ENCODE measurements around the gene BHLHA15. TPM values are rescaled to one million over a fixed set of nuclear protein-coding genes. Genes with fewer than 3 reads are reported as not detected.

The BHLHA15 gene
- total RNA-seq, 1 experiment from 2014 or later = not detected

DNA sequence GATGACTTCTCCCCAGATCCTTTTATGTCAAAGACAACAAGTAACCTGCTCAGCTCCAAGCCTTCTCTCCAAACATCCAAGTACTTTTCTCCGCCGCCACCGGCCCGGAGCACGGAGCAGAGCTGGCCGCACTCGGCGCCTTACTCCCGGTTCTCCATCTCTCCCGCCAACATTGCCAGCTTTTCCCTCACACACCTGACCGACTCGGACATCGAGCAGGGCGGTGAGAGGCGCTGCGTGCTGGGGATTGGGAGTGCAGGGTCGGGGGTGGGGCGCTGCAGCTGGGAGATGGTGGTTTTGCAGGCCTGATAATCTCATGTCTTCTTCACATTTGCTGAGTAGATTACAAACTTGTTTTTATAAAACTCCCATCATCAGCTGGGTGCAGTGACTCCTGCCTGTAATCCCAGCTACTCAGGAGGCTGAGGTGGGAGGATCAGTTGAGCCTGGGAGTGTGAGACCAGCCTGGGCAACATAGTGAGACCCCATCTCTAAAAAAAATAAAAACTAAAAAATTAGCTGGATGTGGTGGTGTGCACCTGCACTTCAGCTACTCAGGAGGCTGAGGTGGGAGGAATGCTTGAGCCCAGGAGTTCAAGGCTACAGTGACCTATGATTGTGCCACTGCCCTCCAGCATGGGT lies 7.2 kb upstream of the BHLHA15 start:
- DNase-seq (ENCODE audit: low read depth) = no peak
- in situ Hi-C loops (cut with HindIII; ENCODE audit: low pct_unique_long_range_greater_than_20kb, low sequenced_read_pairs) = no loop called here

DNA sequence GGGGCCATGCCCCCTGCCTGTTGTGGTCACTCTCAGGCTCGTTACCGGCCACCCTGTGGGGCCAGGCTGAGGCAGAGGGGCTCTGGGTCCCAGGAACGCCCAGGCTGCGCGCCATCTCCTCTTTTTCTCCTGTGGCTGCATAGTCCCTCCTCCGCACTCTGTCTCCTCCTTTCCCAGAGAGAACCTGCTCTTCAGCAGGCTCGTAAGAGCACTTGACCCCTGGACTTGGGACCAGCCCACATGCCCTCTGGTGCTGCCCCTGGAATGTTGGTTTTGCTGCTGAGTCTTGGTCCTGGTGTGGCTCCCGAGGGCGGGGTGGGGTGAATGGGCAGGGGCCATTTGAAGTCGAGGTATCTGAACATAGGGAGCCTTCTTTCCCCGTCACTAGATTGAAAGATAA lies 6.6 kb upstream of the BHLHA15 start:
- DNase-seq (ENCODE audit: low read depth) = no peak
- in situ Hi-C loops (cut with HindIII; ENCODE audit: low pct_unique_long_range_greater_than_20kb, low sequenced_read_pairs) = no loop called here

DNA sequence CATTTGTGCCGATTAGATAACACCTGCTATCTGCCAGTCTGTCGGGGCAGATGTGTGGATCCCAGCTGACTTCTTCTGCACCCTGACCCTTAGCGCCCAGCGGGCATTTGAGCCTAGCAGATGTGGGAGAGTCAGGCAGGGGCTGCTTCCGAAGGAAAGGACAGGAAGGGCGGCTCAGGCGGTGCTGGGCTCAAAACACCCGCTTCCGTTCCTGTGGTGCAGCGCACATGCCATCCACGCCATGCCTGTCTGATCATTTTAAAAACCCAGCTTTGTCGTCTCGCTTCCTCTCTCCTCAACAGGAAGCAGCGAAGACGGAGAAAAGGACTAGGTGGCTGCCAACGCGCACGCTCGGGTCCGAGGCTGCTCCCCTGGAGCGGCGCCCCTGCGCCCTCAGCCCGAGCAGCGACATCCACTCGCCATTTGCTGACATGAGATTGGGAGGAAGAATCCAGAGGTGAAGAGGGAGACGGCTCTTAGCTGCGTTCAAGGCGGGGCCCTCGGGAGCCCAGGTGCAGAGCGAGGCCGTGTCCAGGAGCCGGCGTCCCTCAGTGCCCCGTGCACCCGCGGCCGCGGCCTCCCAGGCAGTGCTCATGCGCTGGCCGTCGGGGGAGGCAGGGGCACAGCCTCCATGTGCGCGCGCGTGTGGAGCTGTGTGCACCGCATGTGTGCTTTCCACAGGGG lies 5.9 kb upstream of the BHLHA15 start:
- in situ Hi-C loops (cut with HindIII; ENCODE audit: low pct_unique_long_range_greater_than_20kb, low sequenced_read_pairs) = no loop called here

DNA sequence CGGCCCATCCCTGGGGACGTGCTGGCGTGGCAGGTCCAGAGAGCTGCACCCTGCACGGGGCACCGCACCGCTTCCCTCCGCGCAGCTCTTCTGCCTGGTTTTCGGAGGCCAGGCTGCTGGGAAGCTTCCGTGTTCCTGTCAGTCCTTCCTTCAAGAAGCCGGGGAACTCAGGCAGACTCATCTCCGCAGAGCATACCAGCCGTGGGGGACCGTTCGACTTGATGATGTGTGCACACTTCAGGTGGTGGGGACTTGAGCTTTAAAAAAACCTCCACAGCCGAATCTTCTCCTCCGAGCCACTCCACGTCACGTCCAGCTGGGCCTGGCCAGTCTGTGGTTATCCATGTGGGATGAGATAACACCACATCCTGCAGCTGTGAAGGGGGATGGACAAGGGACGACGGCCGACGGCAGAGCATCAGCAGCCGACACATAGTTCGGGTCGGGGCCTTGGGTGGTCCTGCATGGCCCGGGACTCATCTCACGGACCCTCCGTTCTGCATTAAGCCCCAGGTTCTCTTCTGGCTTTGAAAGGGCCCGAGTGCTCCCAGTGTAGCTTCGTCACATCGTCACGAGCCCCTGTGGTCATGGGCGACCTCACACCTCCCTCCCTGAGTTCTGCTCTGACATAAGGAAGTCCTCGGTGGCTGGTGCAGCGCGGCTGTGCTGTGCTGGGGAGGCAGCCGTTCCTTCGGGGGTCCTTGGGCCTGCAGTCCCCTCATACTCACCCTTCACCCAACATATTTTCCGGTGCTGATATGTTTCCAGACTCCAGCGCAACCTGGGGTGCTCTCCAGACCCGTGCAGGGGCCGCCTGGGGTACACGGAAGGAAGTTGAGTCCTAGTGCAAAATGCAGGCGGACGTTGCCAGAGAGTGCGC lies 4.5 kb upstream of the BHLHA15 start:
- no peak for DNase-seq (ENCODE audit: low read depth)
- in situ Hi-C loops (cut with HindIII; ENCODE audit: low pct_unique_long_range_greater_than_20kb, low sequenced_read_pairs) = no loop called here

More for the DNA sequence above, 5.9 kb upstream of the BHLHA15 start:
- no peak for DNase-seq (ENCODE audit: low read depth)

DNA sequence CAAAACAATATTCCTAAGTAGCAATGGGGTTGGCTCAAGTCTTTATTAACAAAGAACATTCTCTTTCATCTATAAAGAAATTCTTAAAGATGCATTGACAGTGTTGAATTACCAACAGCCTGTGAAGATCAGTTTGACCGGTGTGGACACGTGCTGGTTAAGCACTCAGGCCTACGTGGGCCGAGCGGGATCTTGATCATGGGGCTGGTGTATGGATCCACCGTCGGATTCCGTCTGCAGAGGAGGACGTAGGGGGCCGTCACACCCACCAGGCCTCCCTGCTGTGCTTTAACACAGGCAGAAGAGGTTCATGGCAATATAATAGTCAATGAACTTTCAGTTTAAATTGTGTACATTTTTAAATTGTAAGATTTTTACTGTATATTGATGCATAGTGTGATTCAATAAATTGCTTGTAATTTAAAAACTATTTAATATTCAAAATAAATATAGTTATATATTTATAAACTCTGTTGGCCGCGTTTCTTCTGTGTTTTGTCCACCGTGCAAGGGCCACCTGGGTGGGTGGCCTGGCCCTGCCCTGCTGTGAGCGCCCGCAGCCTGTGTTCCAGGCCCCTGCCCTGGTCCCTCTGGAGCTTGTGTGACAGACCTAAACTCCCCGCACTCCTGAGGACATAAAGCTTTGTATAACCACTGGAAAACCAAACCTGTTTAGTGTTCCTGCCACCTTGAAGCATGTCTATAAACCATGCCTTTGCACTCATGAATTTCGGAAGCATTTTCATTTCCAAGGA lies 1.9 kb upstream of the BHLHA15 start:
- DNase-seq (ENCODE audit: low read depth) = no peak
- in situ Hi-C loops (cut with HindIII; ENCODE audit: low pct_unique_long_range_greater_than_20kb, low sequenced_read_pairs) = no loop called here

DNA sequence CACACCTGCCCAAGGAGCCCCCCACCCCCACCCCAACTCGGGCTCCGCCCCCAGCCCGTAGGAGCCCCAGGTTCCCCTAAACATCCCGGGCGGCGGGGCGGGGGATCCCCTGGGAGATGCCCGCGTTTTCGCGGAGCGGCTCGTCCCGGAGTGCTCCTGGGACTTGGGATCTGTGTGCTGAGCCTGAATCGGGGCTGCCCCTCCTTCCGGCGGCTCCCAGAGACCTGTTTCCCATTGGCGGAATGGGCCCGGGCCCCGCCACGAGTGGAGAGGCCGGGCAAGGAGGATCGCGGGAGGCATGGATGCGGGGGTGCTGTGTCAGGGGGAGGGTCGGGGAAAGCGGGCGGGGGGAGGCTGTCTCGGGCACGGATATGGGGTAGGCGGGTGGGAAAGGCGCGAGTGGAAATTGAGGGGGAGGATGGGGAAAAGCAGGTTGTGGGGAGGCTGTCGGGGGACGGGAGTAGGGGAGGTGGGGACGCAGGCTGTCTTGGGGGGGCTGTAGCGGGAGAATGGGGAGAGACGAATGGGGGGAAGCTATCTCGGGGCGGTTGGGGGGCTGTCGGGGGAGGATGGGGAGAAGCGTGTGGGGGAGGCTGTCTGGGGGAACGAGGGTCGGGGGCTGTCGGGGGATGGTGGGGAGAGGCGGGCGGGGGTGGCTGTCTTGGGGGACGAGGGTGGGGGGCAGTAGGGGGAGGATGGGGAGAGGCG lies 572 bp upstream of the BHLHA15 start:
- no peak for DNase-seq (ENCODE audit: low read depth)
- in situ Hi-C loops (cut with HindIII; ENCODE audit: low pct_unique_long_range_greater_than_20kb, low sequenced_read_pairs) = no loop called here

DNA sequence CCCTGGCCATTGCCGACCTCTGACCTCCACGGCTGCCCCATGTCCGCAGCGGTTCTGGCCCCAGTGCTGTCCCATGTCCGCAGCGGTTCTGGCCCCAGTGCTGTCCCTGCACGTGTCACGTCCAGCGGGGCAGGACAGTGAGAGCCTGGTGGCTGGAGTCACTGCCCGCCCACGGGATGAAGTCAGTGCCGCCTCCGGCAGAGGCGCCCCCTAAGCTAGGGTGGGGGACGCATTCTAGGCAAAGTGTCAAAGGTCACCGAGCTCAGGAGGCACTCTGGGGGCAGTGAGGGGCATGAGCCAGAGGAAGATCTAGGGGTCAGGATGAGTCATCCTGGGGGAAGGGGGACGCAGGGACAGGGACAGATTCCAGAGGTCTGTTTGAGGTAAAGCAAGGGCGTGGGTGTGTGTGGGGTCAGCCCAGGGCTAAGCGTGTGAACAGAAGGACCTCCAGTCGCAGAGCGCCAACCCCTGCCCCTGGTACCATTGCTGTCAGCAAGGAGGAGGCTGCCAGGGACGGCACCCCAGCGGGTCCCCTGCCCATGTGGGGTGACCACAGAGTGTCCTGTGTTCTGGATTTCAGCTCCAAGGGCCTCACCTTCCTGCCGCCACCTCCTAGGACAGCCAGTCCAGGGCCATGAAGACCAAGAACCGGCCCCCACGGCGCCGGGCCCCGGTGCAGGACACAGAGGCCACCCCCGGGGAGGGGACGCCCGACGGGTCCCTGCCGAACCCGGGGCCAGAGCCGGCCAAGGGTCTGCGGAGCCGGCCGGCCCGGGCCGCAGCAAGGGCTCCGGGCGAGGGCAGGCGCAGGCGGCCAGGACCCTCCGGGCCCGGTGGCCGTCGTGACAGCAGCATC lies 665 bp downstream of the BHLHA15 start:
- in situ Hi-C loops (cut with HindIII; ENCODE audit: low pct_unique_long_range_greater_than_20kb, low sequenced_read_pairs) = no loop called here
- no peak for DNase-seq (ENCODE audit: low read depth)

DNA sequence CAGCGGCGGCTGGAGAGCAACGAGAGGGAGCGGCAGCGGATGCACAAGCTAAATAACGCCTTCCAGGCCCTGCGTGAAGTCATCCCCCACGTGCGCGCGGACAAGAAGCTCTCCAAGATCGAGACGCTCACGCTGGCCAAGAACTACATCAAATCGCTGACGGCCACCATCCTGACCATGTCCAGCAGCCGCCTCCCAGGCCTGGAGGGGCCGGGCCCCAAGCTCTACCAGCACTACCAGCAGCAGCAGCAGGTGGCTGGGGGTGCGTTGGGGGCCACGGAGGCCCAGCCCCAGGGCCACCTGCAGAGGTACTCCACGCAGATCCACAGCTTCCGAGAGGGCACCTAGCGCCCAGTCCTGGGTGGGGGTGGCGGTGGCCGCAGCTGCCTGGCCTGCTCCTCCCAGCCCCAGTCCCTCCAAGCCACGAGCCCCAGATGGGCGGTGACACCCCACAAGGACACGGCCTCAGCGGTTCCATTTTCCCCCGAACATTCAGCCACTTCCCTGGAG lies 1.3 kb downstream of the BHLHA15 start:
- no peak for DNase-seq (ENCODE audit: low read depth)
- in situ Hi-C loops (cut with HindIII; ENCODE audit: low pct_unique_long_range_greater_than_20kb, low sequenced_read_pairs) = no loop called here

DNA sequence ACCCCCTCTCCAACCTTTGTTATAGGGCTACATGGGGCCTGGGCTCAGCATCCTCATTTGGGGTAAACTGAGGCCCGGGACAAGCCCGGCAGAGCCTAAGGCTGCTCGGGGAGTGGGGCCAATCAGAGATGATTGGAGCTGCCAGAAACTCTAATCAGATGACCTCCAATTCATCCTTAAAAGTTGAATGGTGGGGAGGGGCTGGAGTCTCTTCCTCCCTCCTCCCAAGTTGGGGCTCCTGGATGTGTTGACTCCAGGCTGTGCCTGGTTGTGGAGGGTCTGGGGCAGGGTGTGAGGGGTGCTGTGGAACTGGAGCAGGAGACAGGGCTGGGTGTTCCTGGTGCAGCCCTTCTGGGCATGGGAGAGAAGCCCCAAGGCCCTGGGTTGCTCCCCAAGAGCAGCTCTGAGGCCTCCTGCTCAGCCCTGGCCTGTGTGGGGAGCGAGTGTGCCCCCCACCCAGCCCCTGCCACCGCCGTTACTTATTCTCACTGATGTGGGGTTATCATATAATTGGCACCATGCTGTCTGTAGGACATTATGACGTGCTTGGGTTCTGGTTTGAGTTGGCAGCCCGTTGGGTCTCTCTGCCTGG lies 2.2 kb downstream of the BHLHA15 start:
- in situ Hi-C loops (cut with HindIII; ENCODE audit: low pct_unique_long_range_greater_than_20kb, low sequenced_read_pairs) = no loop called here
- no peak for DNase-seq (ENCODE audit: low read depth)

DNA sequence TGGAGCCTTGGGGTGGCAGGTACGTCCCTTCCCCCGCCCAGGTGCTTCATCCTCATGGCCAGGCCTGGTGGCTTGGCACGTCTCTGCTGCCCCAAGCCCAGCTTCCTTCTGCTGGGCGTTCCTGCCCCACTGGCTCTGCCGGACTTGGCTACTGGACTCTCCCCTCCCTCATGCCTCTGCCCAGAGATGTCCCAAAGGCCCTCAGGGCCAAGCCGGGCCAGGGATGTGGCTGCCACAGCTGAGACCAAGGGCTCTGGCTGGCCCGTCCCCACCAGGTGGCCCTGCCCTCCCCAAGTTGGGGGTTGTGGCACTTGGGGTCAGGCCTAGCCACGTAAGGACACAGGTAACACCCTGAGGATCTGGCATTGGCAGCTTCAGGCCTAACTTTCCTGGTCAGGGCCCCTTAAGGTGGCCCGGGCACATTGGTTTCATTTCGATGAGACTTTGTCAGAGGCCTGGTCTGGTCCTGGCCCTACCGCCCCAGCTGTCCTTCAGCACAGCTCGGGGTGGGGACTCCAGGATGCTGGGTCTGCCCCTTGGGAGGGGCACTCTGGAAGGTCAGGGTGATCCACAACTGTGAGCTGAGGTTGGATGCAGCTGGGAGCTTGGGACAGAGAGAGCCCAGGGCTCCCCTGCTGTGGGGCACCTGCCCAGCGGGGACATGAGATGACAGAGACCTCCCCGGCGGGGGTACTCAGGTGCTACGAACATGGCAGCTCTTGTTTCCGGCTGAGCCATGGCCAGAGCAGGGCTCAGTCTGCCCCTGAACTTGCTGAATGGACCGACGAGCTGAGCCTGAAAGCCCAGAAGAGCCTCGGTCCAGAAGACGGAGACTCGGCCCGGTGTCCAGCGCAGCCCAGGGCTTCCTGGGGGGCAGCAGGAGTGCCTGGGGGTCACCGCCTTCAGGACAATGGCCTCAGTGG lies 2.9 kb downstream of the BHLHA15 start:
- in situ Hi-C loops (cut with HindIII; ENCODE audit: low pct_unique_long_range_greater_than_20kb, low sequenced_read_pairs) = no loop called here
- no peak for DNase-seq (ENCODE audit: low read depth)

DNA sequence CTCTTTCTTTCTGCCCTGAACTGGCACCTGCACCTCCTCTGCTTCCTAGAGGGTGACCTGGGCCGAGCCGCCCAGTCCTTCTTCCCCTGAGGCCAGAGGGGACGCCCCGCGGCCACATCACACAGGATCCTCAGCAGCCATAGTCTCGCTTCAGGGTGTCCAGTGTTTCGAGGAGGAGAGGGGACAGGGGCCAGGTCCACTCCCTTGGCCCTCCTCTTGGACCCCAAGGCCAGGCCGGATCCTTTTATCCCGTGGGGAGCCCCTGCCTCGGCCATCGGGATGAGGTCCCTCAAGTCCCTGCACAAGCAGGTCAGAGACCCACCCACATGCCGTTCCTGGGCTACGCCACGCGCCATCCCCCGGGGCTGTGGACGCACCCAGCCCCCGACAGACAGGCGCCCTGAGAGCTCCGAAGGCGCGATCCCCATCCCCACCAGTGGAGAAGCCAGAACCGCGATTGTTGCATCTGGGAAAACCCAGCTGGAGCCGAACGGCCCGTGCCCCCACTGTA lies 3.6 kb downstream of the BHLHA15 start:
- DNase-seq (ENCODE audit: low read depth) = no peak
- in situ Hi-C loops (cut with HindIII; ENCODE audit: low pct_unique_long_range_greater_than_20kb, low sequenced_read_pairs) = no loop called here

DNA sequence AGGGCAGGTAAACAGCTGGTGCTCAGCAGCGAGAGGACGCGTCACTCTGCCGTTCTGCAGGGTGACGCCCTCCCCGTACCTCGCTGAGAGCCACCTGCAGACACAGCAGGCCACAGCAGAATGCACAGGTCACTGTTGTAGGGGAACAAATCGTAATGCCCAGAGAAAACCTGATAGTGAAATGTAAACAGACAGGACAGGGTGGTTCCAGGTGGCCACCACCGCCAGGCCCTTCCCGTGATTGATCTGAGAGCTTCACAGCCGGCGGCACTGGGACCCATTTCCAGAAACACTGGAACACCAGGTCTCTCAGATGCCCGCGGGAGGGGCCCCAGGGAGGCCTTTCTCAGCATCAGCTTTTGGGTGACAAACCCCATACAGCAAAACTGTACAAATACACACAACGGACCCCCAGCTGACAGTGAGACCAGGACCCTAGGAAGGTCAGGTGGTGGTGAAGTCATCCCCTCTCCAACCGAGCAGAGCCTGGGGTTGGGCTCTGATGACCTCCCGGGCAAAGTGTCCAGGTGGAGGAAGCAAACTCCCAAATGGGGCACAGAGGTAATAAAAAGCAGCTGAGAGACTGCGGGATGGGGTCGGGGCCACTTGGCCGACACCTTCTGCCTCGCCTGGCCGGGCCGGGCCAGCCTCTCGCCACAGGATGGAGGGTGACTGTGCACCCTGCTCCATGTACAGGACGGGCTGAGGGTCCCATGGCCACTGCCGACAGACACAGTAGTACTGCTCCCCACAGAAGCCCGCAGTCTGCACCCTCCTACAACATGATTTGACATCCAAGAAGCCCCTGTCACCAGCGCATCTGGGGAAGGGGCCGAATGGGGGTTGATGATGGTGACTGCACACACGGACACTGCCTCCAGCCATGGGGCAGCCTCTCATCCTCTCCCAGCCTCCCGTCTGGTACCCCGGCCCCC lies 4.6 kb downstream of the BHLHA15 start:
- in situ Hi-C loops (cut with HindIII; ENCODE audit: low pct_unique_long_range_greater_than_20kb, low sequenced_read_pairs) = no loop called here

DNA sequence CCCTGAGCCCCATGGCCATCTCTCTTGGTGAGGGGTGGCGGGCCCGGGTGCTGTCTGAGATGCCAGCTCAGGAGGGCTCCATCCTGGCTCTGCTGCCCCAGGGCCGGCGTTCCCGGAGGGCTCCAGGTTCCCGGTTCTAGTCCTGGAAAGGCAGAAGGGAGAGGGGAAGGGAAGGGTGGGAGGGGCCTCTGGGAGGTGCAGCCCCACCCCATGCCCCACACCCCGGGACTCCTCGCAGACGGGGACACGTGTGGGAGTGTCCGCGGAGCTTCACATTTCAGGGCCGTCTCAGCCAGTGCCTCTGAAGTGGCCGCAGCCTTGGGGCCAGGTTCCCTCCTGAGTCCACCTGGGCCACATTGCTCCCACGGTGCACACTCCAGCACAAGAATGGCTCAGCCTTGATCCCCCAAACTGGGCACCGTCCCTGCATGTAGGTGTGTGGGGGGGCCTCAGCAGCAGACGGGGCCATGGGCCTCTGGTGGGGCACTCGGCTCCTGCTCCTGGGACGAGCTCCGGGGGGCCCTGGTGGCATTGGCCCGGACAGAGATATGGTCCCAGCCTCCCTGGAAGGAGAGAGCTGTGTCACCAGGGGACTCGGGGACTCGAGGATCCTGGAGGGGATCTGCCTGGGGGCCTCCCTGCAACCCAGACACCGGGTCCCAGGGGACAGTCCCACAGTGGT lies 5.8 kb downstream of the BHLHA15 start:
- no peak for DNase-seq (ENCODE audit: low read depth)

More for the DNA sequence above, 4.6 kb downstream of the BHLHA15 start:
- DNase-seq (ENCODE audit: low read depth) = no peak

More for the DNA sequence above, 5.8 kb downstream of the BHLHA15 start:
- in situ Hi-C loops (cut with HindIII; ENCODE audit: low pct_unique_long_range_greater_than_20kb, low sequenced_read_pairs) = no loop called here
